Osteoblast (primary cell): ENCODE data around the gene CEP104. TPM values are rescaled to one million over a fixed set of nuclear protein-coding genes. Genes with fewer than 3 reads are reported as not detected.

Experiments used
- DNase-seq: peaks from one replicate; pipeline ENCODE4 v3.0.0; 2011; ENCODE audit warnings: low spot score, mixed read lengths; ENCODE audit not compliant: insufficient read length; ENCODE audit errors: missing footprints
- H2AFZ ChIP-seq: 2 replicates; pipeline ENCODE4 v1.6.0; 2011; ENCODE audit warnings: mild to moderate bottlenecking, low read length
- H3K27ac ChIP-seq: 2 replicates; pipeline ENCODE4 v1.5.1; 2011; ENCODE audit warnings: mild to moderate bottlenecking, low read depth, low read length, moderate library complexity
- H3K27me3 ChIP-seq: 2 replicates; pipeline ENCODE4 v1.6.0; 2012; ENCODE audit warnings: mild to moderate bottlenecking, control low read depth, inconsistent platforms, low read length, moderate library complexity; ENCODE audit not compliant: insufficient read depth
- H3K36me3 ChIP-seq: 2 replicates; pipeline ENCODE4 v1.5.1; 2011; ENCODE audit warnings: mild to moderate bottlenecking, low read length, control low read depth, moderate library complexity; ENCODE audit not compliant: insufficient read depth
- H3K4me1 ChIP-seq: 2 replicates; pipeline ENCODE4 v1.5.1; 2011; ENCODE audit warnings: mild to moderate bottlenecking, low read length, control low read depth, moderate library complexity; ENCODE audit not compliant: insufficient read depth
- H3K4me2 ChIP-seq: 2 replicates; pipeline ENCODE4 v1.6.0; 2011; ENCODE audit warnings: mild to moderate bottlenecking, low read length; ENCODE audit not compliant: insufficient read depth
- H3K4me3 ChIP-seq: fragments of 200-600 bp; sonication (generic); 3 replicates; pipeline ENCODE4 v1.5.1; 2012; ENCODE audit warnings: mild to moderate bottlenecking, low read length, inconsistent platforms; ENCODE audit not compliant: insufficient read depth
- H3K79me2 ChIP-seq: 2 replicates; pipeline ENCODE4 v1.6.0; 2012; ENCODE audit warnings: mild to moderate bottlenecking, low read length, control low read depth, inconsistent platforms; ENCODE audit not compliant: insufficient read depth
- H3K9me3 ChIP-seq: 2 replicates; pipeline ENCODE4 v1.5.1; 2011; ENCODE audit warnings: low read depth, low read length, control low read depth
- H4K20me1 ChIP-seq: 2 replicates; pipeline ENCODE4 v1.6.0; 2012; ENCODE audit warnings: mild to moderate bottlenecking, low read length, control low read depth; ENCODE audit not compliant: insufficient read depth
- total RNA-seq: library from RNA; depleted of rRNA; stranded (reverse); fragments of >200 nt; gene quantifications from 2 replicates; pipeline ENCODE4 v1.2.3, GENCODE V29; 2012
- TF ChIP-seq, protein P1 (sequence below): IDR thresholded peaks from 2 replicates; pipeline ENCODE4 v1.5.1; 2011; ENCODE audit warnings: mild to moderate bottlenecking, low read depth, low read length, moderate library complexity; ENCODE audit errors: extremely low read depth

CEP104 gene
- total RNA-seq, 1 donor: 21.7 TPM

DNA sequence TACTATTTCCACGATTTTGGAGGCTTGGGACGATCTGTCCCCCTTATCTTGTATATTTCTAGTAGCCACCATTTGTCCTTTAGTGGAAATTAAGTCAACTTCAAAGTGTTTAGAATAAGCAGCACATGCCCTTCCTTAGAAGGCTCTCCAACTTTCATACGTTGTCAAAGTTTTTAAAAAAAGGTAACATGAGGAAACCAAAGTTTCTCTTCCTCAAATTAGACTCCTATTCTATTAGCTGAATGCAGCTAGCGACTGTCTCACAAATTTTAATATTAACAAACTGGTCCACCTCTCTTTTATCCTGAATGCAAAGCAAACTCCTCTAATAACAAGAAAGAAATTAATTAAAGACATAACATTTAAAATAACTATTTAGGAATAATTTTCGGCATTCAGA lies 36.2 kb upstream of the CEP104 start:
- H4K20me1 ChIP-seq: peaks cover 22% of the 10 kb centered on the region
- H3K4me1 ChIP-seq: no peaks in the 10 kb centered on the region
- H3K4me3 ChIP-seq: no peak overlapping the region
- no peak for DNase-seq
- TF ChIP-seq, protein P1, sequence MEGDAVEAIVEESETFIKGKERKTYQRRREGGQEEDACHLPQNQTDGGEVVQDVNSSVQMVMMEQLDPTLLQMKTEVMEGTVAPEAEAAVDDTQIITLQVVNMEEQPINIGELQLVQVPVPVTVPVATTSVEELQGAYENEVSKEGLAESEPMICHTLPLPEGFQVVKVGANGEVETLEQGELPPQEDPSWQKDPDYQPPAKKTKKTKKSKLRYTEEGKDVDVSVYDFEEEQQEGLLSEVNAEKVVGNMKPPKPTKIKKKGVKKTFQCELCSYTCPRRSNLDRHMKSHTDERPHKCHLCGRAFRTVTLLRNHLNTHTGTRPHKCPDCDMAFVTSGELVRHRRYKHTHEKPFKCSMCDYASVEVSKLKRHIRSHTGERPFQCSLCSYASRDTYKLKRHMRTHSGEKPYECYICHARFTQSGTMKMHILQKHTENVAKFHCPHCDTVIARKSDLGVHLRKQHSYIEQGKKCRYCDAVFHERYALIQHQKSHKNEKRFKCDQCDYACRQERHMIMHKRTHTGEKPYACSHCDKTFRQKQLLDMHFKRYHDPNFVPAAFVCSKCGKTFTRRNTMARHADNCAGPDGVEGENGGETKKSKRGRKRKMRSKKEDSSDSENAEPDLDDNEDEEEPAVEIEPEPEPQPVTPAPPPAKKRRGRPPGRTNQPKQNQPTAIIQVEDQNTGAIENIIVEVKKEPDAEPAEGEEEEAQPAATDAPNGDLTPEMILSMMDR: no peak
- no peak overlapping the region for H2AFZ ChIP-seq
- no peaks in the 10 kb centered on the region for H3K27me3 ChIP-seq
- H3K27ac ChIP-seq: no peak overlapping the region
- H3K36me3 ChIP-seq: peaks cover 29% of the 10 kb centered on the region
- no peak overlapping the region for H3K4me2 ChIP-seq
- no peaks in the 10 kb centered on the region for H3K9me3 ChIP-seq
- peaks cover 64% of the 10 kb centered on the region for H3K79me2 ChIP-seq

DNA sequence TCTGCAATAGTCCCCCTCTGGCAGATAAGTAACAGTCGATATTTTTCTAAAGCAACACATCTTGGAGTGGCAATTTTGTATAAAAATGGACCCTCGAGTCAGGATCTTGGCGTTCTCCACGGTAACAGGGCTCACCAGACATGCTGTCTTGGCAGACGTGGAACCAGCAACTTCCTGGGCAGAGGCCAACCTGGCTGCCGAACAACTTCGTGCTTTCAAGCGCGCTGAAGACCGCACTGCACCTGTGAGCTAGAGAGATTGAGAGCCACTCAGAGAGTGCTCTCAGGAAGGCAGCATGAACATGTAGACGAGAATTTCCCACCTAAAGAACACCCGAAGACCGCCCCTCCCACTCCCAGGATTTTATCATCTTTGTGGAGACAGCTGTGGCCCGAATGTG lies 35.7 kb upstream of the CEP104 start:
- TF ChIP-seq, protein P1: no peak
- H3K36me3 ChIP-seq: peaks cover 30% of the 10 kb centered on the region

DNA sequence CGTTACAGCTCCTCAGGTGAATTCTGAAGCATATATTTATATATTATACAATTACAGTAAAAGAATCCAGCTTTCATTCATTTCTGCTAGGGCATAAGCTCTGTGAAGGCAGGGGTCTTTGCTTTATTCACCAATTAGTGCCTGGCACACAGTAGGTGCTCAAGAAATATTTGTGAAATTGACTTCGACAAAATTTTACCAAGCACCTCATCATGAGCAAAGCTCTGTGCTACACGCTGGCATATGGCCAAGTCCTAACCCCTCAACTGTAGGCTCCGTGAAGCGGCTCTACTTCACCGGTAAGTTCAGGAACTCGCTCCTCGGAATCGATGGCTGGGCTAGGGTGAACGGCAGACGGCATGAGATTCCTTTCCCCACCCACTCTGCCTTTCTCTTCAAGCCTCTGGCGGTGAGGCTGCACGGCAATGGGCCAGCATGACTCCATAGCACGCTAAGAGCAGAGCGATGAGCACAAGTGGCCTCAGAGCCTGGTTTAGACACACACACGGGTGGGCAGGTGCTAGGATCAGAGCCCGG lies 34.4 kb upstream of the CEP104 start:
- DNase-seq: peak; percentile 21

More for the DNA sequence above, 35.7 kb upstream of the CEP104 start:
- Histone ChIP-seq H3K27ac (no peak overlapping the region), H3K4me3 (no peak overlapping the region), H3K27me3 (no peaks in the 10 kb centered on the region), H3K4me2 (no peak overlapping the region), H2AFZ (no peak overlapping the region), H3K79me2 (peaks cover 60% of the 10 kb centered on the region), H3K9me3 (no peaks in the 10 kb centered on the region), H3K4me1 (no peaks in the 10 kb centered on the region), H4K20me1 (peaks cover 22% of the 10 kb centered on the region)
- DNase-seq: peak; percentile 52

More for the DNA sequence above, 34.4 kb upstream of the CEP104 start:
- Histone ChIP-seq H3K9me3 (no peaks in the 10 kb centered on the region), H3K27me3 (no peaks in the 10 kb centered on the region), H3K4me2 (no peak overlapping the region), H3K27ac (no peak overlapping the region), H3K4me3 (no peak overlapping the region), H3K36me3 (peaks cover 30% of the 10 kb centered on the region), H3K4me1 (no peaks in the 10 kb centered on the region), H4K20me1 (peaks cover 17% of the 10 kb centered on the region), H3K79me2 (peaks cover 48% of the 10 kb centered on the region), H2AFZ (no peak overlapping the region)
- TF ChIP-seq, protein P1: no peak
